NCI-H2107 treated with DMSO at 0.1 percent for 48 hours (cell line): ENCODE data around the gene TCAF1.
"Not testable (repeated sequence)": the region's sequence is repeated elsewhere in the genome, so short reads cannot be mapped to it uniquely, and the experiment has no call there.

ENCODE experiments used
- DNase-seq: peaks from one replicate; lab custom pipeline; 2025; ENCODE audit not compliant: unreplicated experiment; lab: John Stamatoyannopoulos, UW

TCAF1 gene

DNA sequence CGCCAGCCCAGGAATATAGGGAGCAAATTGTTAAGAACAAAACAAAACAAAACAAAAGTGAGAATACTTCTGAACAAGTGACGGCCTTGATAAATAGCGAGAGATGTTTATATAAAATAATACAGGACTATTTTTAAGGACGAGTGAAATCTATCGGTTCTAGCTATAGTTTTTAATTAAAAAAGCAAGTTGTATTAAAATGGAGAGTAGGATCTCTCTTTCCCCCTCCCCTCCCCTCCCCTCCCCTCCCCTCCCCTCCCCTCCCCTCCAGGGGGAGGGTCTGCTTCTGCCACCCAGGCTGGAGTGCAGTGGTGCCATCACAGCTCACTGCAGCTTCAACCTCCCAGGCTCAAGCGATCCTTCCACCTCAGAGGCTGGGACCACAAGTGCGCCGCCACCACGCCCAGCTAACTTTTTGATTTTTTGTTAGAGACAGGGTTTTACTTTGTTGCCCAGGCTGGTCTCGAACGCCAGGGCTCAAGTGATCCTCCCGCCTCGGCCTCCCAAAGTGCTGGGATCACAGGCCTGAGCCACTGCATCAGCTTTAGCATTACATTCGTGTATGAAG lies 440 bp upstream of the TCAF1 start:
- no peak for DNase-seq

DNA sequence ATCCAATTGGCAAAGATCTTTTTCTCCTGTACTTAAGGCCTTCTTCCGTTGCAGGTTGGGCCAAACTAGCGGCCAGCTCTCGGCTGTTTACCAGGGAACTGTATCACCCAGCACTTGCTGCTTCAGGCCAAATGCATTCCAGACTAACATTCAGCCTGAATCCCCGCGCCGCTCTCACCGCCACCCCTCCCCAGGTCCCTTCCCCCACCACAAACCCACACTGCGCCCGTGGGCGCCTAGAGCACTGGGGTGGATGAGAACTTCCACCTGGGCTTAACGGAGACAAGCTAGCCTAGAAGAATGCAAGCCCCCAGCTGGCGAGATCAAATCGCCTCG lies 676 bp downstream of the TCAF1 start:
- DNase-seq: no peak

DNA sequence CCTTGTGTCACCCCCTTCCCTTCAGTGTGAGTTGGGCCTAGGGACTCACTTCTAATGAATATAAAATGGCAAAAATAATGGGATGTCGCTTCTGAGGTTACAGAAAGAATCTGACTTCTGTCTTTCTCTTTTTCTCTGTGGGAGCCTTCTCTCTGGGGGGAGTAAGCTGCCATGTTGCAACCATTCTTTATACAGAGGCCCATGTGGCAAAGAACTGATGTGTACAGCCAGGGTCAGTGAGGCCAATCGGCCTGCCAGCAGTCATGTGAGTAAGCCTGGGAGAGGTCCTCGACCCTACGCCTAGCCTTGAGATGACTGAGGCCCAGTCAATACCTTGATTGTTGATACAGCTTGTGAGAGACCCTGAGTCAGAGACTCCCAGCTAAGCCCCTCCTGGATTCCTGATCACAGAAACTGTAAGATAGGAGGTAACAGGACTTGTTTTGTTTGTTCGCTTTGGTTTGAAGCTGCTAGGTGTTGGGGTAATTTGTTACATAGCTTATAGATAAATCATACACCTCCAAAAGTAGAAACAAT lies 1.7 kb downstream of the TCAF1 start:
- no peak for DNase-seq

DNA sequence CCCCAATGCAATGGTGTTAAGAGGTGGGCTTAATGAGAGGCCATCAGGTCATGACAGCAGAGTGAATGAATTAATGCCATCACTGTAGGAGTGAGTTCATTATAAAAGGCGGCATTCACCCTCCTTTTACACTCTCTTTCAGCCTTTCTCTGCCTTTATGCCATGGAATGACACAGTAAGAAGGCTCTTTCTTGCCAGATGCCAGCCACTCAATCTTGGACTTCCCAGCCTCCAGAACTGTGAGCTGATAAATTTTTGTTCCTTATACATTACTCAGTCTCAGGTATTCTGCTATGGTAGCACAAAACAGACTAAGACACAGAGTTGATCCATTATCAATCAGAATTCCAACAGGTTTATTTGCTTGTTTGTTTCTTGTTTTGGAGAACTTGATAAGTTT lies 3.2 kb downstream of the TCAF1 start:
- no peak for DNase-seq

DNA sequence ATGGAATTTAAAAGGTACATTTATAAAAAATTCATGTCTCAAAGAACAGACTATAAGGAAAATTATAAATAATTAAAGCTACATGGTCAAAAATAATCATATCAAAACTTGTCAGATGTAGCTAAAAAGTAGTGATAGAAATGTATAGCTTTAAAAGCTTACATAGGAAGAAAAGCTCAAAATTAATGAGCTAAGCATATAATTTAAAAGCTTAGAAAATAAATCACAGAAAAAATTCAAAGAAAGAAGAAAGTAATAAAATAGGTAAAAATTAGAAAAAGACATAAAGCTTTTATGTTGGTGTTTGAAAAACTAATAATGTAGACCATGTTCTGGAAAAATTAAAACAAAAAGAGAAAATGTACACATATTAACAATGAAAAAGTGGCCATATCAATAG lies 5.3 kb downstream of the TCAF1 start:
- DNase-seq: no peak

DNA sequence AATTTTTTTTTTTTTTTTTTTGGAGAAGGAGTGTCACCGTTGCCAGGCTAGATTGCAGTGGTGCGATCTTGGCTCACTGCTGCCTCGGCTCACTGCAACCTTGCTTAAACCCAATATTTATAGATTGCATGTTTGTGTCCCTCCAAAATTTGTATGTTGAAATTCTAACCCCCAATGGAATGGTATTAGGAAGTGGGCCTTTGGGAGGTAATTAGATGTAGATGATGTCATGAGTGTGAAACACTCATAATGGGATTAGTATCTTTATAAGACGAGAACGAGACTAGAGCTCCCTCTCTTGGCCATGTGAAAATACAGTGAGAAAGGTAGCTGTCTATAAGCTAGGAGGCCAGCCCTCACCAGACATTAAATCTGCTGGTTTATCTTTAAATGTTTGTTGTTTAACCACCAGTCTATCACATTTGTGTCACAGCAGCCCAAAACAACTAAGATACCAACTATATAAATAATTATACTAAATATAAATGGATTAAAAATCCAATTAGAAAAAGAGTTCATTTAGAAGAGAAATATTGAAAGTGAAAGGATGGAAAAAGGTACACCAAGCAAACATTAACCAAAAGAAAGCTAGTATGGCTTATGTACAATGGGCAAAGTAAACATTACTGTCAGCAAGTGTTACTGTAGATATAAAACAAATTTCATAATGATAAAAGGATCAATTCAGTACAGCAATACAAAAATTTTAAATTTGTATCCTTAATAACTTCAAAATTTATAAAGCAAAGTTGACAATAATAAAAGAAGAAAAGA lies 9.3 kb downstream of the TCAF1 start:
- DNase-seq: peak; percentile 11

DNA sequence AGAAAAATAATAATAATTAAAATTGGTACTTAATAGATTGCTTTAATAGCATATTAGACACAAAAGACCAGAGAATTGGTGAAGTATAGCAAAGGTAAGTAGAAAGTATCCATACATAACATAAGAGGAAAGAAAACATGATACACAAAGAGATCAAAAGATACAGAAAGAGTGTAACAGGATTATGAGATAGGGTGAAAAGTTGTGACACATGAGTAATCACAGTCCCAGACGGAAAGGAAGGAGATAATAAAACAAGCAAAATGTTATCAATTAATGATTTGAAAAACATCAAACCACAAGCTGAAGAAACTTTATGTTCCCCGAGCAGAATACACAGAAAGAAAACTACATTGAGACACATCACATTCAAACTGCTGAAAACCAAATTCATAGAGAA lies 10.5 kb downstream of the TCAF1 start:
- no peak for DNase-seq

DNA sequence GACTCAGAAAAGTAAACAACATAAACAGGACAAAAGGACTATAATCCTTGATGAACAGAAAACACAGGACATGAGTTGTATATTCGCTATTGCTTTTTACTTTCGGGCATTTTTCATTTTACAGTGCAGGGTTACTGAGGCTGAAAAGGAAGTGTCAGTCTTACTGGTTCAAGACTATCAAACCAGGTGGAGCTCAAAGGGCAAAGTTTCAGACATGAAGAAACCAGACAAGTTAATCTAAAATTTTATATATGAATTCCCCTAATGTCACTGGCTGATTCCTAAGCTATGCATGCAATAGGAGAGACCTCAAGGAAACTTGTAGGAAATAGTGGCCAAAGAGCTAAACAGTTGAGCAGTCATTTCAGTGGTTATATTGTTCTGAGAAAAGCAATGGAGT lies 11.4 kb downstream of the TCAF1 start:
- no peak for DNase-seq

DNA sequence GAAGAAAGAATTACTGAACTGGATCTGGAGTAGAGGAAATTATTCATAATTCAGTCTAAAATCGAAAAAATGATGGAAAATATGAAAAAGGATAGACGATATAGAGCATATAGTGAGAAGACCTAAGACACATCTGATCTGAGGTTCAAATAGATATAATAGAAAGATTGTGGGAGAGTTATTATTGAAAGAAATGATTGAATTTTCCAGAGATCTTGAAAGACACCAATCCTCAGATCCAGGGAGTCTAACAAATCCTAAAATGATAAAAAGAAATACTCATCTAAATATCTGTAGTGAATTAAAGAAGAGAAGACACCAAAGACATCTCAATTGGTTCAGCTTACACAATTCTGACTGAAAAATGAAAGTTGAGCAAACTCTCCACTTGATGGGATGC lies 12.9 kb downstream of the TCAF1 start:
- DNase-seq: no peak

DNA sequence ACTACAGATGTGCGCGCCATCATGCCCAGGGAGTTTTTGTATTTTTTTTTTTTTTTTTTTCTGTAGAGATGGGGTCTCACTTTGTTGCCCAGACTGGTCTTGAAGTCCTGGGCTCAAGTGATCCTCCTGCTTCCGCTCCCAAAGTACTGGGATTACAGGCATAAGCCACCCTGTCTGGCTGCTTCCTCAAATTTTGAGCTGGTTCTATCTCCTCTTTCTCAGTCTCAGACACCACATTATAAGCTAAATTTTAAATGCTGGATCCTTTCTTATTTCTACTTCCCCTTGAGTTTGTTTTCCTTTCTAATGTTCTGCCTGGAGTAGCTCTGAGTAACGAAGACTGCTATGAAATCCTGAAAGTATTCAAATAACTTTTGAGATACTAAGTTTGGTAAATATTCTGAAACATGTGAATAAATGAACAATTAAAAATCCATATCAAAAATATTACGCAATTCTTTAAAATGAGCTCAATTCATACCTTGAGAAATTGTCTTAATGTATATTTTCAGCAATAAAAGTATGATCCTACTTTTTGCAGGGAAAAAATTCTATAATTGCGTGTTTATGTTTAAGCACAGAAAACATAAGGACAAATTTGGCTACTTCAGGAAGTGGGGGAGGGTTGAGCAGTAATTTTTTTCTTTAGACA lies 15.0 kb downstream of the TCAF1 start:
- no peak for DNase-seq

DNA sequence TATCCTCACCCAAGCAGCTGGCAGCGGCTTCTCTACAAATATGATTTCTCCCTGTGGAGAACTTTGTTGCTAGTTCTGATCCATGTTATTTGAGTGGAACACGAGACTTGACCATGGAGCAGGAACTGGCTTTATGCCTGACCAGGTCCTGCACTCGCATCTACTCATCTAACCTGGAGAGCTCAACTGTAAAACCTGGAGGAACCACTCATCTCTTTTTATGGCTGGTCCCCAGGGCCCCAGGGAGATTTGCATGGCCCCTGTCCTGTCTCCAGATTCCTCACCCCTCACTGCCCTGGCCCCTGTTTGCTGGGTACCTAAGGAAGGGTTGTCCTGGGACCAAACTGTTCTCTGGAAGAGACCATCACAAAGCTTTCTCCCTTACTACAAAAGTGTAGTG lies 16.0 kb downstream of the TCAF1 start:
- no peak for DNase-seq

DNA sequence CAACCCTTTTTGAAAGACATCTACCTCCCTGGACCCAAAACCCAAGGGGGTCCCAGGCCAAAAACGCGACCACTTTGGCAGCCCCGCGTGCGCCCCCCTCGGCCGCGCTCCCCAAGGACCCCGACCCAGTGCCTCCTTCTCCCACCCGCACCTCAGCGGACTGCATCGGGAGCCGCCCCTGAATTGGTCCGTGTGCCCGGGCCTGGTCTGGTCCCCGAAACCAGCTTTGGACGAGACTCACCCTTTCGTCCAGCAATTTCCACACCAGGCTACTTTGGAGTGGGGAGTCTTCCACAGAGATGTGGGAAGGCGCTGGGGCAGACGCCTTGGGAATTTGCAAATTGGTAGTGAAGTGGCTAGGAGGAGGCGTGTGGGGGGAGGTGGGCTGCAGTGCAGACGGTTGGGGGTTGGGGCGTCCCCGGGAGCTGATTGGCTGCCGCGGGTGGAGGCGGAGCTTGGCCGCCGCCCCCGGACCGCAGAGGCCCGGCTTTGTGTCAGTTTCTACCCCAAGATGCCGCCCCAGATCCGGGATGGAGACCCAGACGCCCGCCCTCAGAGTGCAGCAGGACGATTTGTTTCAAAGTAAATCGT lies 16.9 kb downstream of the TCAF1 start:
- no peak for DNase-seq

DNA sequence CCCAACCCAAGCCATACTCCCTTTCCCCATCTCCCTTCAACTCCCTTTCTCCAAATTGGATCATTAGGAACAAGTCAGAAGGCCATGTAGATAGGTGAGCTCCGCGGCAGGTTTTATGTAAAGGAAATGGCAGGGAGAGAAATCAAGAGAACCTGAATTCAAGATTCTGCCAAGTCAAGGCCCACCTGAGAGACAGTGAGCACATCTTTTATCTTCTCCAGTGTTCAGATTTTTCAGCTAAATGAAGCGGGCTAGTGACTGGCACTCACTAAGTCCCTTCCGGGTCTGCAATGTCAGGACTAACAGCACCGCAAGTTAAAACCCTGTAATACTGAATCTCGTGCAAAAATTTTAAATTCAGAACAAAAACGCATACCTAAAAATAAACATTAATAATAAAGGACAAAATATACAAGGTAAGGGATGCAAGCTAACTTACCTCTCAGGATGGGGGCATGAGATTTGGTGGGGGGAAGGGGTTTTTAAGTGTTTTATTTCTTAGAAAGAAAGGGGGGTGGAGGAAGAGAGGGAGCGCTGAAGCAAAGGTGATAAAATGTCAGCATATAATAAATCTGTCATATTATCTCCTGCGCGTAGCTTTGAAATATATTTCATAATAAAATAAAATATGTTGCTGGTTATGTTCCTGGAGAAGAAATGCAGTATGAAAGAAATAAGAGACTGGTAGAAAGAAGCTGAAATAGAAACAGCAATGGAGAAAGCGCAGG lies 17.6 kb downstream of the TCAF1 start:
- no peak for DNase-seq

DNA sequence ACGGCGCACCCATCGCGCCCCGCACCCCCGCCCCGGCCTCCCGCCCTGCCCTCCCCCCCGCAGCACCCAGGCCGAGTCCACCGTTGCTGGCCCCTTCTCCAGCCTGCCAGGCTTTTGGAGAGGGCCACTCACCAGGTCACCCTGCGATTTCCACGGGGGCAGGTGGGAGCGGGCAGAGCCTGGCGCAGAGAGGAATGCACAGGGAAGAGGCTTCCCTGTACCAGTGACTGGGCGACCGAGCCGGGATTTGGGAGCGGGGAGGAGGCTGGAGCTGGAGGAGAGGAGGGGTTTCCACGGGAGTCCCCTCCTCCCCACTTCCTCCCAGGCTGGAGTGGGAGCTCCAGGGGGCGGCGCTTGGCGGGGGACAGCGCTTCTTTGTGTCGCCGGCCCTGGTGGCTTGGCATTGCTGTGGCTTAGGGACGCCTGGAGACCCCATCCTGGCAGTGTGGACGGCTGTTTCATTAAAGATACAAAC lies 19.3 kb downstream of the TCAF1 start:
- peak; percentile 63 for DNase-seq

DNA sequence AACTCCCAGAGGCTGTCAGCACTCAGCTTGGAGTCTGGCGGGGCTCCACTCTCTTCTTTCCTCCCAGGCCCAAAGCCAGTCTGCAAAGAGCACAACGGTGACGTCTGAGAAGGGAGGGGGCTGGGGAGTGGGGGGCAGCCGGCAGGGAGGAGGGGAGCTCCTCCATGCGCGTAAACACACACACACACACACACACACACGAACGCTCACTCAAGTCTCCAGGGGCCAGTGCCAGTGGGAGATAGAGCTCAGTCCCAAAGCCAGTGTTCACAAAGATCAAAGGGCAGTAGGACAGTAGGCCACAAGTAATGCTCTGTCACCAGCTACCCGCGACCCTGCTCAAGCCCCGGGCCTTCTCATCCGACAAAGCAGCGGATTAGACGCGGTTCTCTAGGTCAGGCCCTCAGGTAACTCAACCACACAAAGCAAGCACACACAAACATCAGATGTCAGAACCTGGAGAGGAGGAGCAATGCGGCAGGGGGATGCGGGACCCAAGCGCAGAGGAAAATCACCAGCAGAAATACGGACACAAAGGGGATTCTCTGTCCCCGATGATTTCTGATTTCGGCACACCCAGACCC lies 19.9 kb downstream of the TCAF1 start:
- peak; percentile 74 for DNase-seq

DNA sequence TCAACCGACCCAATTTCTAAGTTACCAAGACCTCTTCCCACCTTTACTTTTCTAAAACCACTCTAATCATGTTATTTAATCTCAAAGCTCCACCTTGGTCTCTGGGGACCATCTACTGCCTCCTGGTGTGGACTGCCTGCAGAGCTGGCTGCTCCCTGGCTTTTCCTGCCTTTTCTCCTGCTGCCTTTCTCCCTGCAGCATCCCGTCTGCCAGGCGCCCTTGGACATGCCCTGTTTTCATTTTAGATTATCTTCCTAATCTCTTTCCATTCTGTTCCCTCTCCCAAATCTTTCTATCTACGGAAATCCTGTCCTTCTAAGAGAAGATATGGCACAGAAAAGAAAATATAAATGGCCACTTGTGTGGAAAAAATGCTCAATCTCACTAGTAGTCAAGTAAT lies 23.1 kb downstream of the TCAF1 start:
- DNase-seq: no peak

DNA sequence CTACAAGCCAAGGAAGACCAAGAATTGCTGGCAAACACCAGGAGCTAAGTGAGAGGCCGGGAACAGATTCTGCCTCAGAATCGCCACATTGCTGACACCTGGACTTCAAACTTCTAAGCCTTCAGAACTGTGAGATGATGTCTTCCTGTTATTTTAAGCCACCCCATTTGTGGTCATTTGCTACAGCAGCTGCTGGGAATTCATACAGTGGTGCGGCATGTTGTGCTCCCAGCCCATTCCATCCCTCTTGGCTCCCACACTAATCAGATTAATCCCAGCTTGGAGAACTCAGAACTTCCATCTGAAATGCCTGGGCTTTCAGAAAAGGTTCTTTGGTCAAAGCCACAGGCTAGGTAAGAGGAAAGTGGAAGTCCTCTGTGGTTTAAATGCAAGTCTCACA lies 24.9 kb downstream of the TCAF1 start:
- DNase-seq: no peak

DNA sequence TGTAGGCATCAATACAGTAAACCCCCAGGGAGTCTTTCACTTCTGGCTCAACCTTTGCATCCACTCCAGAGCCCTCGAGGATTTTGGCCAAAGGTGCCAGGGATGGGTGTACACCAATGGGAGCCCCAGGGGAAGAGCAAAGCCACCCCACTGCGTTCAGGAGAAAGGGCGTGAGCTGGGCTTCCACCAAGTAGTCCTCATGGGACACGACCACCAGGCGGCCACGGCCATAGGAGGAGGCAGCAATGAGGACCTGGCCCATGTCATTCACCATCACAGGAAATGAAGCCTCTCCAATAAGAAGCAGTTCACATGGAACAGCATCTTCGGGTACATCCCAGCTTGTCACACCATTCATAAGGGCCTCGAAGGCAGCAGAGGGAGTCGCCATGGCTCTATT lies 25.8 kb downstream of the TCAF1 start:
- no peak for DNase-seq

DNA sequence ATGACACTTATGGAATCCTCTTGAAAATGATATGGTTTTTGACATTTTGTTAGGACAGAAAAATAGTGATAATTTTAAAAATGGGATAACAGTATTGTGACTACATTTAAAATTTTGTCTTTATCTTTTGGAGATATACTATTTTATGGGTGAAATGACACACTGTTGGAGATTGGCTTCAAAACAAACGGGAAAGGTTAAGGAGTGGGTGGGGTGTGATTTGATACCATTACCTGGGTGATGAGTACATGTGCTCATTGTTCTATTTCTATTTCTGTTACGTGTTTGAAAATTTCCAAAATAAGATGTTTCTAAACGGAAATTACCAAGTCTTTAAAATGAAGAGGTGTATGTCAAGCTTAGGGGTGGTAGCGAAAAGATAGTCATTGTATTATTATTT lies 28.7 kb downstream of the TCAF1 start:
- DNase-seq: not testable (repeated sequence)

DNA sequence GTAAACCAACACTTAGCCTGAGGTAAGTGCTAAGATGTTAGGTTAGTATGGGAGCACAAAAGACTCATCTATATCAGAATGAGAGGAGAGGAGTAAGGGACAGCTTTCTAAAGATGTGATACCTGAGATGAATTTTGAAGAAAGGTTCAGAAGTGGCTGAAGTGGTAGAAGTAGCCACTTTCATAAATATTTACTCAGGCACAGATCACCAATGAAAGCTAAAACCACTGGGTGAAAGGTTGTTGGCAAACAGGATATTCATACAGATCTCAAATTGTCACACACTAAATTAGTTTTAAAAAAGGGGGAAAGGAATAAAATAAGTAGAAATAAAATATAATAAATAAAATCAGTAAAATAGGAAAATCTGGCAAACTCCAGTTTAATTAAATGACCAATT lies 30.4 kb downstream of the TCAF1 start:
- DNase-seq: not testable (repeated sequence)

DNA sequence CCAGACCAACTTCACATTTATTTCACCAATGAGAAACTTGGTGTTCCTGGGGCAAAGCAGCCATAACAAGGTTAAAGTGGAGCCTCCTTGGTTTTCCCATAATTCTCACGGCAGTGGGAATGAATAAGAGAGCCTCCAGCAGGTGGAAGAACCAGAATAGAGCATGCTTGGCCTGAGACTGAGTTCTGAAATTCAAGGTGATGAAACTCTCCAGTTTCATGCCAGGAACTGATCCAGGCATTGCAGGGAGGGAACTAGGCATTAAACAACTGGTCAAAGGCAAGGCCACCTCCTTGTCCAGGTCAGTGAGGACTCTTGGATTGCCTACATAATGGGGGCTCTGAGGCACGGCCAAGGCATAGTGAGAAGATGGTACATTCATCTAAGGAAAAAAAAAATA lies 44.0 kb downstream of the TCAF1 start:
- not testable (repeated sequence) for DNase-seq
